Measurements from ENCODE around the gene USP30.

GRCh38 chr12:109057376-109057775, 5.0 kb downstream of the USP30 start:
- TF ChIP-seq CTCF (IDR thresholded peaks at IDR 0.05) (no peak), EZH2 (IDR thresholded peaks at IDR 0.05) (no peak), EZH2phosphoT487 (IDR thresholded peaks at IDR 0.05) (no peak)

Measured in neural progenitor cell (in vitro differentiated cells).